Hematopoietic multipotent progenitor cell (in vitro differentiated cells): ENCODE data around the gene CMTM4. TPM values are rescaled to one million over a fixed set of nuclear protein-coding genes. Genes with fewer than 3 reads are reported as not detected.
"Not testable (repeated sequence)": the region's sequence is repeated elsewhere in the genome, so short reads cannot be mapped to it uniquely, and the experiment has no call there.

Experiments
- DNase-seq, 3 donors: peaks; one replicate each; pipeline ENCODE4 v3.0.0-alpha.2; 2011 to 2015; ENCODE audit warnings: low read depth in 2 of 3, low spot score in 2 of 3
- total RNA-seq: library from RNA; depleted of rRNA; stranded (reverse); fragments of >200 nt; gene quantifications from one replicate; pipeline ENCODE4 v1.2.3, GENCODE V29; 2012

CMTM4 gene
- total RNA-seq, 1 donor: 8.9 TPM

DNA sequence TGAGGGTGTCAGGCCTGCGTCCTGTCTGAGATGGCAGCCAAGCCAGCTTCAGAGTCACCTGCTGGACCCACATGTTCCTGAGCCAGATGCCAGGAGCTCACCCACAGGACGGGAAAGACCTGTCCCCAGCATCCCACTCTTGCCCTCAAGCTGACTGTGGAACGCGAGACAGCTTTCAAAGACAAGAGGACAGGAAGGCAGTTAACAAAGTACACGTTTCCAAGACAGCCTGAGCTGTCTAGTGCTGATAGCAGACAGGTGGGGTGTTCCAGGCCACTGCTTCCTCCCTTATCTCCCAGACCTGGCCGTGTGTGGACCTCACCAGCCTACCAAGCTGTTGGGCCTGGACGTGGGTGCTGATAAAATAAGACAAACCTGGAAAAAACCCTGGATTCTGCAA is 78.8 kb downstream of the CMTM4 start:
- DNase-seq: no peak

DNA sequence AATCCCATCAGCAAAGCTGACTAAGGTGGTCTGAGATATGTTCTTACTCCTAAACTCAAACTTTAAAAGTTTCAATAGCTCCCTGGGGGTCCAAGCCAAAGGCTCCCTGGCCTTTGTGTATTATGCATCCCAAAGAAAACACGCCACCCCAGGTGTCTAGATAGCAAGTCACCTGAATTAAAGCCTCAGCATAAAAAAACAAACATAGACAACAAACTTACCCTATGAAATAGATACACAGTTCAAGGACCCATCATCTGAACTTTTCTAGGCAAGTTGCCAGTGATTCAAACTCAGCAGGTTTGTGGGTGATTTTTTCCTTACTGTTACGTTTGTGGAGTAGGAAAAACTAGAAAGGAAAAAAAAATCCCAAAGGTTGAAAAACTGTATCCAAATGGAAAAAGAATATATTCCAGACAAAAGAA is 79.5 kb downstream of the CMTM4 start:
- DNase-seq: no peak

DNA sequence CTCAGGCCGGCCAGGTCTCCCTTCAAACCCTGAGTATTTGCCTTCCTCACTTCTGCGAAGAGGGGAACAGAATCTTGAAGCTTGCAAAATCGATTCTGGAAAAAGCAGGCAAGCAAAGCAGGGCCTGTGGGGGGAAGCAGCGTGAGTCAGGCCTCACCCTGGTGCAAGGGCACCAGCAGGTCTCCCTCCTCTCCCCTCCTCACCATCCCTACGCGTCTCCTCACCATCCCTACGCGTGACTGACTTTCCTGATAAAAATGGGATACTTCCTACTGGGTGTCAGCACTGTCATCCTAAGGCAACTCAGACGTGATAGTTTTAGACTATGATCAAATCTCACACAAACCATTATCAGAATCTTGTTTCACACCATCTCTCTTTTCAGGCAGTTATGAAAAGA is 80.0 kb downstream of the CMTM4 start:
- DNase-seq: no peak

DNA sequence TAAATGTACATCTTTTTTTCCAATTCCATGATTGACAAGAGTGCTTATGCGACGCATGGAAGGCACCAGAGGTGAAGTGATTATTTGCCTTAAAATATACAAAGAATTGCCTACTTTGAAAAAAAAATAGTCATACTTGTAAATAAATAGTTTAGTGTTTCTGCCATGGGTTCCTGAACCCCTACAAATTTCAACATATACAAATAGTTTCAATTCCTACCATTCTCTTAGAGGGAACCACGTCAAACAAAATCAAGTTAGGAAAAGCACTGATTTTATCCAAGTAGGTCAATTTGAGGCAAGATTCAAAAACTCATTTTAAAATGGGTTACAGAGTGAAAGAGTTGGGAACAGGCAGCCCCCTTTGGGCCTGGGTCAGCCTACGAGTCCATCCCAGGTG is 80.4 kb downstream of the CMTM4 start:
- DNase-seq: no peak

DNA sequence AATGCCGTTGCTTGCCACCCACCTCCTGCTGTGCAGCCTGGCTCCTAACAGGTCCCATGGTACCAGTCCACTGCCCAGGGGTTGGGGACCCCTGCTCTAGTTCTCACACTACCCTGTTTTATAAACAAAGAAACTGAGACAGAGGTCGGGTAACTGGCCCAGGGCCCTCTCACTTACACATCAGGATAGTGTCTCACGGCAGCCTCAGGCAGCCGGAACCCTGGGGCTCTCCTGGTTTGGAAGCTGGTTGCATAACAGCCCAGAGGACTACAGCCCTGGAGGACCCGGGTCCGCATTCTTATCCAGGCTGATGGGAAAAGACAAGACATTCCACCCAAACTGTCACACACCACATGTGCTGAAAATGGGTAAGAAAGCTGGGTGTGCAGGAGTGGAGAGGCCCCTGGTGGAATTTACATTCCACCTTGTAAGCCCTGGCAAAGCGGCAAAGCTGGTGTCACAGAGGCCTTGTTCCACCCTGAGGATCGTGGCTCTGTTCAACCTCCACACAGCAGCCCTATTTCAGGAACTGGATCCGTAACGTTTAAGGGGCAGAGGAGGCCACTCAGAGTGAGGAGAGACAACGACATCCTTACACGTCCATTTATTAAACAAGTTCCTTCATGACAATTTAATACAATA is 82.3 kb downstream of the CMTM4 start:
- DNase-seq: no peak

DNA sequence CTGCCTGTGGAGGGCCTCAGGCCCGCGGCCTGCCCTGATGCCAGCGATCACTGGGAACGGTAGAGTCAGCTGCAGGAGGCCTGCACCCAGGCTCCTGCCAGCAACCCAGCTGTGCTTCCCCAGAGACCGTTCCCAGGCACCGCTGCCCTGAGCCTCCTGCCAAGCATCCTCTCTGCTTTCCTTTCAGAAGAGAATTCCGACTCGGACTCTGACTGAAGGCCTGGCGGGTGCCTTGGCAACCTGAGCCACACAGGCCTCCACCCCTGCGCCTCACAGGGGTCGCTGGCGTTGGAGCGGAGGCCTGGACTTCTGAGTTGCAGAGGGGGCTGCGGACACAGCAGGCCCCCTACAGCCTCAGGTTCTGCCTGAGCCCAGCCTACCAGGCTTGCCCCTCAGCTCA is 84.1 kb downstream of the CMTM4 start:
- DNase-seq: no peak

DNA sequence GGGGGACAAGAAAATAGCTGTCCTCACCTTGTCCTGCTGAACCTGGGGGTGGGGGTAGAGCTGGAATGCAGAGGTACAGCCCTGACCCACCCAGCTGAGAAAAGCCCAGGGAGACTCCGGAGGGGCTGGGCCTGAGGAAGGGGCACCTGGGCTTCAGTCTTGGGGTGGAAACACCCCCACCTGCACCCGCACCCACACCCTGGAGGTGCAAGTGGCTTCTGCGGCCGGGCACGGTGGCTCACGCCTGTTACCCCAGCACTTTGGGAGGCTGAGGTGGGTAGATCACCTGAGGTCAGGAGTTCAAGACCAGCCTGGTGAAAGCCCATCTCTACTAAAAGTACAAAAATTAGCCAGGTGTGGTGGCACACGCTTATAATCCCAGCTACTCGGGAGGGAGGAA is 84.6 kb downstream of the CMTM4 start:
- not testable (repeated sequence) for DNase-seq

DNA sequence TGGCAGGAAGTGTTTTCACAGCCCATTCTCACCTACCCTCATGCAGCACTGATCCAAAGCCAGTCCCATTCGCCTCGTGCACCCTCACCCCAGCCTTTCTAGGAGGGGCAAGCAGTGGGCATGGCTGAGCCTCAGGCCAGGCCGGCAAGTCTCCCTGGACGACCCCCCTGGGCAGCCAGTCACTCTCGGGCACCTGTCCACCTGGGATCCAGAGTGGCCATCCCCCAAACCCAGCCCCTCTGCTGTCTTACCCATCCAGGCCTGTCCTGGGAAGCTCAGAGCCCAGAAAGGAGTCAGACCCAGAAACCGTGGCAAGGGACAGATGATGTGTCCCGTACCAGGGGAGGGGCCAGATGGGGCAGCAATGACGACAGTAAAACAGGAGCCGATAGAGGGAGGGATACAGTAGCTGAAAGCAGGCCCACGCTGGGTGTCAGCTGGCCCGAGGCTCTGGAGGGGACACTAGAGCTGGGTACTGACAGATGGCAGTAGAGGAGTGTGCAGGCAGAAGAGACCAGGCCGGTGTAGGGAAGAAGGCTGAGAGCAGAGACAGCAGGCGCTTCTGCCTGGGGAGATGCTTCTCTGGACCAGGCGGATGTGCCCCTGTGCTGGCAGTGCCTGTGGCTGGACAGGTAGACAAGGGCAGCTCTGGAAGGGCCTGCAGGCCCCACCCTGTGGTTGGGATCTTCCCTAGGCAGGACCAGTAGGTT is 86.3 kb downstream of the CMTM4 start:
- DNase-seq: no peak

DNA sequence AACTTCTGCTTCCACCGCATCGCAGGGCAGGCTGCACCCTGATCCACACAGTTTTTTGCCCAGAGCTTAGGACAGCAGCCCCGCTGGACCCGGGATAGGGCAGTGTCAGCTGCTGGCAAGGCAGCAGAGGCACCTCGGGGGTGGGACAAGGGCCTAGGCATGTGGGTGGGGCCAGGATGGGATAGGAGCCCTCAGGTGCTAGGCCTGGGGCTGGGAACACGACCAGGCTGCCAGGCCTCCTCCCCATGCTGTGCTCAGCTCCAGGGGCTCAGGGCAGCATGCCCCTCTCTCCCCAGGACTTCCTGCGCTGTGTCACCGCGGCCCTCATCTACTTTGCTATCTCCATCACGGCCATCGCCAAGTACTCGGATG is 87.4 kb downstream of the CMTM4 start:
- DNase-seq: no peak

DNA sequence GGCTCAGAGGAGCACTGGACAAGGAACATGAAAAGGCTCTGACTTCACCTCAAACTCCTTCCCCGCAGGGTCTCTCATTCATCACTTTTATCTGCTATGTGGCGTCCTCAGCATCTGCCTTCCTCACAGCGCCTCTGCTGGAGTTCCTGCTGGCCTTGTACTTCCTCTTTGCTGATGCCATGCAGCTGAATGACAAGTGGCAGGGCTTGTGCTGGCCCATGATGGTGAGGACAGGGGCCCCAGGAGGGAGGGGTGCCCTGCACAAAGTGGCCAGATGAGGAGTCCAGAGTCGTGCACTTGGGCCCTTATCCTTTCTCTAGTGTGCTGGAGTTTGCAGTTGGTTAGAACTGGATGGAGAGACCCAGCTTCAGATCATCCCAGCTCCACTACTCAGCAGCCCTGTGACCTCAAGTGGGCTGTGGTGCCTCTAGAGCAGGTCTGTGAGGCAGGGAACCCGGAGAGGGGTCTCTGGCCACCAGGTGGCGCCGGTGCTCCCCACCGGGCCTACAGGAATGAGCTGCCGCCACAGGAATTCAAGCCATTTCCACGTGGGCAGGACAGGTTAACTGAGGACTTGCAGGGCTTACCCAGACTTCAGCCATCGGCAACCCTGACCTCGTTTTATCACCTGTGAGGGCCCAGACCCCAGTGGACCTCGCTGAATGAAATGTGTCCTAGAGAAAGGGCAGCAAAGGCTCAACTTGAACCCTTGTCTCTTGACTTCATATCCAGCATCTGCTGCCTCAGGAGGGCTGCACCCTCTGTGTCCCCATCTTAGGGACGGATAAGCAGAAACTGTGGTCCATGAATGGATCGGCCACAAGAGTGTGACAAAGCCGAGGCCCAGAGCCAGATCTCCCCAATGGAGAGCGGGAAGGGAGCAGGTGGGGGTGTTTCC is 88.1 kb downstream of the CMTM4 start:
- DNase-seq: peak; percentile 64 to 89 (median 85)

DNA sequence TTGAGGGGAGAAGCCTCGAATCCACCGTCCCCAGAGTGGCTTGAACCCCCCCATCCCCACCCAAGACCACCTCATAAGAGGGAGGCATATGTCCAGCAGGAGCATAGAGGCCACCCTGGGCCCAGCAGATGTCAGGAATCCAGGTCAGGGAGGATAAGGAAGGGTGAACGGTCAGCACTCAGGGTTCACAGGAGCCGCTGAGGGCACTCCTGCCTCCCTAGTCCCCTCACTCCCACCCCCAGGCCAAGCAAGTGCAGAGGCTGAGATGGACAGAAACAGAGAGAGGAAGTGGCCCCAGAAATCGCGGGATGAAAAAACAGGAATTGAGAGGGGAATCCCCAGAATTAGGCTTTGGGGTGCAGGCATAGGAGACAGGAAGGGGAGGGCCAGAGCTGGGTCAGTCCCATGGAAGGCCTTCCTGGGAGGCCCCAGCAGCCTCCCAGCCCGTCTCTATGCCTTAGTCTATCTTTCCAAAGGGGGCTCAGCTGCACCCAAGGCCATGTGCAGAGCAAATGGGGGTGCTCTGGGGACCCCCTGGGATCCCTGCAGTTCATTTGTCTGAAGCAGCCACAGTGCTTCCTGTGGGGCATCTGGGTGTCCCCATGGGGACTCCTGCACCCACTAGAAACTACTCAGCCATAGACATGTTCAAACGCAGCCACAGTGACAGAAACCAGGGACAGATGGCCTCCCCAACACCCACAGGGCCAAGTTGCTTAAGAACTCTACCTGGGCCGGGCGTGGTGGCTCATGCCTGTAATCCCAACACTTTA is 90.4 kb downstream of the CMTM4 start:
- no peak for DNase-seq

DNA sequence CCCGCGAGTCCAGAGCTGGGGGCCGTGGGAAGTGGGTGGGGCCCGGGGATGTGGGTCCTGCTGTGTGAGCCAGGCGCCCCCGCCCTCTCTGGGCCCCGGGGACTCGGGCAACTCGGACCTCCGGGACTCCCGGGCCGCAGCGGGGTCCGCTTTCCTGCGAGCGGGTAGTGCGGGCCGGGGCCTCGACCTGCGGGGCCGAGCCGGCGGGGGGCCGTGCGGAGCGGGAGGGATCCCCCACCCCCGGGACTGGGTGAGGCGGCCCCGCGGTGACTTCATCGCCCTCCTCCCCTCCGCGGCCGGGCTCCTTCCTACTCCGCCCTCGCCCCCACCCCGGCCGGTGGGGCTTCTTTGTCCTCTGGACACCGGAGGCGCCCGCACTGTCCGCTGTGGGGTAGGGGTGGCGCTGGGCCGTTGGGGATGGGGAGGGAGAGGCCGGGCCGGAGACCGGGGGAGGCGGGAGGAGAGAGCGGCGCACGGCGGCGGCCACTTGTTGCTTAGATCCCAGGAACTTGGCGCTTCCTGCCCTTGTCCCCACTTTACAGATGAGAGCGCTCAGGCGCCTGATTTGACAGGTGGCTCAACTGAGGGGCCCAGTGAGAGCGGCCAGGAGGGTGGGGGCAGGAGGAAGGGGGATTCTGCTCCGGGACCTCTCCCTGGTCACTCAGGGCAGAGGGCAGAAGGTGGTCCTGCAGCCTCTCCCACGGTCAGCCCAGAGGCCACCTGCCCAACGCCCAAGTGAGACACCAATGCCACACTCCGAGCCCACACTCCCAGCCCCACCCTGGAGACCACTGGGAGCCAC is 91.2 kb downstream of the CMTM4 start:
- DNase-seq: peak in 1 of 3 donors; percentile 53

DNA sequence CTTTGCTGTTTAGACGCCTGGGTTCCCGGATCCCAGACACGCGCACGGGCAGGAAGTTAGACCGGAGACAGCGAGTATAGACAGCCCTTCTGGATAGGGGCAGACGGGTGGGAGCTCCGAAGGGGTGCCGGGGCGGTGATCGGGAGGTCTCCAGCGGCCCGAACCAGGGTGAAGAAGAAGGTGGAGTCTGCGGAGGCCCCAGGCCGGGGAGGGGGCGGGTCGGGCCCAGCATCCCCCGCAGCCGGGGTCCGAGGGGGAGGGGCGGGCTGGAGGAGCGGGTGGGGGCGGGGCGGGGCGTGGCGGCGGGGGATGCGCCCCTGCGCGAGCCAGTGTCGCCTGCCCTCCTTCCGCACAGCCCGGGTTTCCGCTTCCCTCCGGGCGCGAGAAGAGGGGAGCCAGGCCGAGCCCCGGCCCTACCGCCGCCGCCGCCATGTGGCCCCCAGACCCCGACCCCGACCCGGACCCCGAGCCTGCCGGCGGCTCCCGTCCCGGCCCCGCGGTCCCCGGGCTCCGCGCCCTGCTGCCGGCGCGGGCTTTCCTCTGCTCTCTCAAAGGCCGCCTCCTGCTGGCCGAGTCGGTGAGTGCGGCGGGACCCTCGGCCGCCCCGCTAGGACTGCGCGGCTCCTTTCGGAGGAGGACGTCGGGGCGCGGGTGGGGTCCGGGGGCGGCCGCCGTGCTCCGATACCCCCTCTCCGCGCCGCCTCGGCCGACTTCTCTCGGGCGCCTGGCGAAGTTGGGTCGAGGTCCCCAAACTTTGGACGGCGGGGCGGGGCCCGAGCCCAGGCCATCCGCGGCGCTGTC is 92.0 kb downstream of the CMTM4 start, which contains the start of gene CMTM3:
Gene CMTM3, plus strand, starts transcription at position 329 of the 801 bp plus-strand sequence. Its CDS starts 102 bp downstream, at position 431.
- peak; percentile 52 to 78 (median 71) for DNase-seq

DNA sequence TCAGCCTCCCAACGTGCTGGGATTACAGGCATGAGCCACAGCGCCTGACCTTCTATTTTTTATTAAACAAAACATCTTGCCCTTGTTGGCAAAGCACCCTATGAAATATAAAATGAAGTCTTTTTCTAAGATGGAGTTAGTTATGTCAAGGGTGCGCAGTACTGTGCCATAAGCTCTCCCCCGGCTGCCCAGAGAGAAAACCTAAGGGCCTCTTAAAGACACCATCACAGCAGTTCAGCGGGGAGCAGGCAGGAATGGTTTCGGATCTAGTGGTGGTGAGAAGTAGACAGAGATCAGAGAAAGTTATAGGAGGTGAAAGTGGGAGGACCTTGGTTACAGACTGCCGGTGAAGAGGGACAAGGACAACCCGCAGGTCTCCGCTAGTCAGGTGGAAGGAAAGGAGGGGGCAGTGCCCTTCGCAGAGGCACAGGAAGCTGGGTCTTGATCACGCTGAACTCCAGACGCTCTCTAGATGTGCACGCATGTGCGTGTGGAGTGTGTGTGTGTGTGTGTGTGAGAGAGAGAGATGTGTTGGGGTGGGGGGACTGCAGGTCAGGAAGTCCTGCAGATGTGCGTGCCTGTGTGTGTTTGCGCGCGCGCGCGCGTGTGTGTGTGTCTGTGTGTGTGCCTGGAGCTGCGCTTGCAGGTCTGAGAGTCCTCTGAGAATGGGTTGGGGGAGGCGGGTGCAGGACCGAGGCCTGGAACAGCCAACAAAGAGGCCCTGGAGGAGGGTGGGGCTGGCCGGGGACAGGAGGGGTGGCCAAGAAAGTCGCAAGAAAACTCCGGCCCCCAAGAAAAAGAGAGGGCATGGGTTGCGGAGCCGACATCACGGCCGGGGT is 92.8 kb downstream of the CMTM4 start:
- DNase-seq: peak; percentile 66 to 84 (median 80)

DNA sequence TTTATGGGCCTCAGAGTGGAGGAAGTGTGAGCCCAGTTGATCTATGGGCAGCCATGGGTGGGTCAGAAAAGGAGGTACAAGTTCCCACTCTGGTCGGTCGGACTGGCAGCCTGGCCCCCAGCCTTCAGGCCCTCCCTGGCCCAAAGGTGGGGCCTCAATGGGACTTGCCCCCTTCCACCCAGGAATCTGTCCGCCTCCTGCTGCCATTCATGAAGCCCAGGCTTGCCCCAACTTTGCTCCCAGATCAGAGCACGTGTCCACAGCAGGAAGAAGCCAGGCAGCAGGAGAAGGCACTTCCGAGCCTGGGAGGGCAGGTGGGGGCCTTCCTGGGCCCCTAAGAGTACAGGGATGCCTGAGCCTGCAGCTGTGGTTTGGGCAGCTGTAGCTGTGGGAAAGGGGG is 95.1 kb downstream of the CMTM4 start:
- DNase-seq: no peak

DNA sequence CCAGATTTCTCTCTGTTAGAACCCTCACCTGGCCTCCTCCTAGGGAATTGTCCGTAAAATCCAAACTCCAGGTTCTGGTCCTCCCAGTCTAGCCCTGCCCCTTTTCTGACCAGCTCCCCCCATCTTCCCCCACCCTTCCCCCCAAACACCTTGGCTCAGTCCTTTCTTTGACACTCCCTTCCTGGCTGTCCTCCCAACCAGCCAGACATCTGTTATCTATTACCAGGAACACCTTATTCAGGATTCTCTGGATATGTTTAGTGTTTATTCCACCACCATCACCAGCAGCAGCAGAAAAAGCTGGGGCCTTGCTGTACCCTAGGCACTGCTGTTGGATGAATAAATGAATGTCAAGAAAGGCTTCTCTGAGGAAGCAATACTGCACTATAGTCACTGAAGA is 96.1 kb downstream of the CMTM4 start:
- DNase-seq: no peak

DNA sequence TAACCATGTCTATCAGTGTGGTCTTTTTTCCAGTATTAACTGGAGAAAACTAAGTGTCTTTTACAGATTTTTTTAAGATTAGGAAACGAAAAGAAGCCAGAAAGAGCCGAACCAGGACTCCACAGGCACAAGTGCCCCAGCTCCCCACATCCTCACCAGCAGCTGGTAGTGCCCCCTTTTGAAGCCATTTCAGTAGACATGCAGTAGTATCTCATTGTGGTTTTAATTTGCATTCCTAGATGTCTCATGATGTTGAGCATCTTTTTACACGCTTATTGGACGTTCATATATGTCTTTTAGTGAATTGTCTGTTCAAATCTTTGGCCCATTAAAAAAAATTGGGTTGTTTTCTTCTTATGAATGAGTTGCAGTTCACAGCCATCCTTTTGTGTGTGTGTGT is 96.8 kb downstream of the CMTM4 start:
- no peak for DNase-seq

DNA sequence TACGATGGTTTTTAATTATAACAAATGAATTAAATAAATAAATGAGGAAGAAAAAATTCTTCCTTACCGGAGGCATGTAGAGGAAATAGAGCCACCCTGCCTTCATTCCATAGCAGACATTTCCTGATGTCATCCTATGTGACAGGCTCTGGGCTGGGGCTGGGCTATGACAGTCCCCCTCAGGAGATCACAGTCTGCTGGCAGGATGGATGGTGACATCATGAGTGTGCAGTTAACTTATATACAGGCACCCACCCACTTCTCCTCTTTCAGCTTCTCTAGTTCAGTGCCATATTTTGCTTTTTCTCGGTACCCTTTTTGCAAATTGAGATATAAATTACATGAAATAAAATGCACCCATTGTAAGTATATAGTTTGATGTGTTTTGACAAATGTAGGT is 98.4 kb downstream of the CMTM4 start:
- DNase-seq: no peak
